Esophagus (tissue), 2 donors: ENCODE measurements around the gene FMNL2. TPM values are rescaled to one million over a fixed set of nuclear protein-coding genes. Genes with fewer than 3 reads are reported as not detected.

ENCODE experiments used
- H3K27ac ChIP-seq, 2 donors: one replicate each; pipeline ENCODE4 v1.5.1; 2013; ENCODE audit warnings: low read depth in 2 of 2, mild to moderate bottlenecking in 2 of 2, inconsistent platforms in 1 of 2, low read length in 1 of 2, moderate library complexity in 1 of 2
- H3K27me3 ChIP-seq, 2 donors: one replicate each; pipeline ENCODE4 v1.6.1; 2013; ENCODE audit warnings: low read length in 2 of 2, control low read depth in 1 of 2, mild to moderate bottlenecking in 1 of 2; ENCODE audit not compliant: insufficient read depth in 2 of 2, control insufficient read depth in 1 of 2
- H3K36me3 ChIP-seq, 2 donors: one replicate each; pipeline ENCODE4 v1.6.1; 2013; ENCODE audit warnings: low read length in 1 of 2; ENCODE audit not compliant: control insufficient read depth in 2 of 2, insufficient read depth in 2 of 2
- H3K4me1 ChIP-seq, 2 donors: one replicate each; pipeline ENCODE4 v1.6.1; 2013; ENCODE audit warnings: low read length in 1 of 2; ENCODE audit not compliant: control insufficient read depth in 2 of 2, insufficient read depth in 2 of 2
- H3K4me3 ChIP-seq, 2 donors: one replicate each; pipeline ENCODE4 v1.5.1; 2013; ENCODE audit warnings: low read length in 2 of 2, mild to moderate bottlenecking in 2 of 2, low read depth in 1 of 2, moderate library complexity in 1 of 2
- H3K9me3 ChIP-seq, 2 donors: one replicate each; pipeline ENCODE4 v1.6.1; 2013; ENCODE audit warnings: mild to moderate bottlenecking in 2 of 2, low read depth in 1 of 2, low read length in 1 of 2, moderate library complexity in 1 of 2; ENCODE audit not compliant: control insufficient read depth in 2 of 2, insufficient read depth in 1 of 2
- WGBS, 2 donors: extraction: QIAGEN DNeasy Blood & Tissue Kit; methylation state at CpG; one replicate each; pipeline ENCODE4 v1.1.7; 2013; 5-methylcytosine and 5-hydroxymethylcytosine counted together
- polyA plus RNA-seq, 2 donors: library from polyadenylated mRNA; stranded (reverse); fragments of 200-250 nt; gene quantifications; one replicate each; pipeline ENCODE4 v1.2.3, GENCODE V29; 2013
- donor health status: healthy with polysubstance abuse.
- donor health status: Bipolar disorder and iron deficiency.

Gene FMNL2
- polyA plus RNA-seq, 2 donors, result 4.2 to 5.3 TPM

DNA sequence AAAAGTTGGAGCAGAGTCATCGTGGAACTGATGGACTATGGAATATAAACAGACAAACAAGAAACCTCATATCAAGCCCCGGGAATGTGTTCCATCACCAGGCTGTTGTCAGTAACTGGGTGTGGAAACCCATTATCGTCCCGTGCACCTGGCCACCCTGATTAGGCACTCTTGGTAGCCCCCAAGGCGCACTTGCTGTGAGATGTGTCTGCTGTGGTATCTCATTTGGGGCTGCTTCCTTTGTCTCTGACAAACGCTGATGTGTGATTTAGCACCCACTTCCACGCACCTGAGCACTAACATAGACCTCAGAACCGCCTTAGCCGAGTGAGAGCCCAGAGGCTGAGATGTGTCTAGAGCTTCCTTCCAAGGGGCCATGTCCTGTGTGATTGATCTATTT, 286.0 kb downstream of the FMNL2 start:
- Histone ChIP-seq H3K4me3 (no peak overlapping the region), H3K4me1 (no peaks in the 10 kb centered on the region), H3K36me3 (no peaks in the 10 kb centered on the region), H3K9me3 (no peaks in the 10 kb centered on the region), H3K27ac (no peak overlapping the region), H3K27me3 (no peaks in the 10 kb centered on the region)
- 94 to 96% methylated on average over 9 of the region's 9 CpGs for WGBS, 2 donors

DNA sequence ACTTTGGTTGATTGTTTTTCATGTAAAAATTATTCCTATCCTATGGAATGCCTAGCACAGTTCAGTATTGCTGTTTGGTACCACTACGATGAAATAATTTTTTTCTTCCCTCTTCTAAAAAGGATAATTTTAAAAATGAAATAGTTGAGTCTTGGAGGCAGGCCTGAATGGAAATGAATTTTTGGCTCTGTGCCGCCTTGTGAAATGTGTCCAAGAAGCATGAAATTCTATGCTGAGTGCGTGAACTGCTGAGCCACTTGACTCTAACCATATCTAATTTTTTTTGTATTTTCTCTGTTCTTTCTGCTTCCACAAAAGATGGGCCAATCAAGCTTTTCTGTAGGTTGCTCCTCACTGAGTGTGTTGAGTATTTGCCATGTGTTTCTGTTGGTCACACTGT, 287.2 kb downstream of the FMNL2 start:
- Histone ChIP-seq H3K4me1 (no peaks in the 10 kb centered on the region), H3K36me3 (no peaks in the 10 kb centered on the region), H3K9me3 (no peaks in the 10 kb centered on the region), H3K27ac (no peak overlapping the region), H3K4me3 (no peak overlapping the region), H3K27me3 (no peaks in the 10 kb centered on the region)
- WGBS, 2 donors, result 79 to 80% methylated on average over 3 of the region's 3 CpGs

GRCh38 chr2:152623076-152623740, 288.2 kb downstream of the FMNL2 start:
- 67 to 72% methylated on average over 13 of the region's 13 CpGs for WGBS, 2 donors
- no peaks in the 10 kb centered on the region for H3K27me3 ChIP-seq
- no peak overlapping the region for H3K4me3 ChIP-seq
- H3K4me1 ChIP-seq, result no peaks in the 10 kb centered on the region
- H3K9me3 ChIP-seq, result no peaks in the 10 kb centered on the region
- H3K36me3 ChIP-seq, result no peaks in the 10 kb centered on the region
- H3K27ac ChIP-seq, result no peak overlapping the region

DNA sequence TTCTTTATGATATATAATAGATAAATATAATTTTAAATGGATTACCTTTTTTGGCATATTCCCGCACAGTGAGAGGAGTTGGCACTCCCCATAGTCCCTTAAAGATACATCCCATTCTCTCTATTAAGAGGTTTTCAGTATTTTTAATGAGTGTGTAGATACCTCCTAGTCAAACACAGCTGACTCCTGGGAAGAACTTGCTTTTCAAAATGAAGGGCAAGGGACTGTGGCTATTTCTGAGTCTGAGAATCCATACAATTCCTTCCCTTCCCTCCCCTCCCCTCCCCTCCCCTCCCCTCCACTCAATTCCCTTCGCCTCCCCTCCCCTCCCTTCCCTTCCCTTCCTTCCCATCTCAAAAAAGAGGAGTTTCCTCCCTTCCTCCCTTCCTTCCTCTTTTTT, 288.8 kb downstream of the FMNL2 start:
- Histone ChIP-seq H3K27ac (no peak overlapping the region), H3K4me3 (no peak overlapping the region), H3K27me3 (no peaks in the 10 kb centered on the region), H3K36me3 (no peaks in the 10 kb centered on the region), H3K4me1 (no peaks in the 10 kb centered on the region), H3K9me3 (no peaks in the 10 kb centered on the region)
- WGBS, 2 donors, result 81 to 93% methylated on average over 1 of the region's 2 CpGs

GRCh38 chr2:152624805-152625204, 289.8 kb downstream of the FMNL2 start:
- H3K4me3 ChIP-seq, result no peak overlapping the region
- no peak overlapping the region for H3K27ac ChIP-seq
- H3K4me1 ChIP-seq, result no peaks in the 10 kb centered on the region
- peaks cover 0 to 2% of the 10 kb centered on the region in 2 donors for H3K36me3 ChIP-seq
- no peaks in the 10 kb centered on the region for H3K9me3 ChIP-seq
- no peaks in the 10 kb centered on the region for H3K27me3 ChIP-seq
- WGBS, 2 donors, result 76 to 84% methylated on average over 3 of the region's 3 CpGs

DNA sequence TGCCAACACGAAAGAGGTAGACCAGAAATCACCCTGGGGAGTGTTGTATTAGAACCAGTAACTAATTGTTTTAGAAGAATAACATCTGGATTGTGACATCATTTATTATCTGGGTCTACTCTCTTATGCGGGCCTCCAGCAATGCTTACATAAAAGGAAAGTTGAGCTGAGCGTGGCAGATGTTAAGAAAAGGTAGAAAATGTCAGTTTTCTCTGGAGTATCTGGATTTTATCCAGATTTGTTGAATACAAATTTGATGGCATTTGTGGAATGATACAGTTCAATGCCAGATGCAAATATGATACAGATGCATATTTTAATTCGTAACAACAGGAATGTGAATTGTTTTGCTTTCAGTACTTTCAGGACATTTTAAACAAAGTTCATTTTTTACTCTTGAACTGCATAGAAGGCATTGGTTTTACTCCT, 292.0 kb downstream of the FMNL2 start:
- Histone ChIP-seq H3K27ac (no peak overlapping the region), H3K9me3 (no peaks in the 10 kb centered on the region), H3K27me3 (no peaks in the 10 kb centered on the region), H3K36me3 (peaks cover 0 to 2% of the 10 kb centered on the region in 2 donors), H3K4me1 (no peaks in the 10 kb centered on the region), H3K4me3 (no peak overlapping the region)
- 52% methylated on average over 4 of the region's 4 CpGs for WGBS, 2 donors

DNA sequence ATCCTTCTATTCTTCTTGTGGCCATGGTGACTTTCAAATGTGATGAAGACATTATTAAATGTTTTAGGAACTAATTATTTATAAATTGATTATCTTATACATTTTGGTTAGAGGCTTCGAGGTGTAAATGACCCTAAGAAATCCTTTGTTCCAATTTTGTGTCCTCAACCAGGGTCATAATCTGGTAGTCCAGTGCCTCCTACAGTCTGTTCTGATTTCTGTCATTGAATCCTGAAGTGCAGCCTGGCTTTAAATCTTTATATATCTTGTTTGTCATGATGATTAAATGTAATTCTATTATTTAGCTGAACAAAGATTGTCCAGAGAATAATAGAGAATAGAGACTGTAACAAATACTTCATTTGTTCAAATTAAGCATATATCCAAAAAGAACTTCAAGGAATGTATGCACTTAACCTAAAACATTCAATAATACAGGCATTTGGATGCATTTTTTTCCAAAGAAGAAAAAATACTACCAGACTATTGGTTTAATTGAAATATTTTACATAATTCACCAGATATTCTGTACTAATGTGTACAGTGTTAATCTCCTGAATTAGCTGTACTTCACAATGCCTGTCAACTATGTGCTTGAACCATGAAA, 292.5 kb downstream of the FMNL2 start:
- no peaks in the 10 kb centered on the region for H3K27me3 ChIP-seq
- WGBS, 2 donors, result 3 to 9% methylated on average over 1 of the region's 1 CpG

GRCh38 chr2:152629202-152629601, 294.2 kb downstream of the FMNL2 start:
- no peaks in the 10 kb centered on the region for H3K27me3 ChIP-seq
- no peaks in the 10 kb centered on the region for H3K9me3 ChIP-seq
- no peak overlapping the region for H3K27ac ChIP-seq
- H3K4me3 ChIP-seq, result no peak overlapping the region
- H3K36me3 ChIP-seq, result peaks cover 0 to 2% of the 10 kb centered on the region in 2 donors
- 71 to 78% methylated on average over 1 of the region's 1 CpG for WGBS, 2 donors
- H3K4me1 ChIP-seq, result no peaks in the 10 kb centered on the region

More for the DNA sequence above, 292.5 kb downstream of the FMNL2 start:
- H3K4me1 ChIP-seq, result no peaks in the 10 kb centered on the region
- H3K9me3 ChIP-seq, result no peaks in the 10 kb centered on the region
- H3K4me3 ChIP-seq, result no peak overlapping the region
- peaks cover 0 to 2% of the 10 kb centered on the region in 2 donors for H3K36me3 ChIP-seq
- H3K27ac ChIP-seq, result no peak overlapping the region

DNA sequence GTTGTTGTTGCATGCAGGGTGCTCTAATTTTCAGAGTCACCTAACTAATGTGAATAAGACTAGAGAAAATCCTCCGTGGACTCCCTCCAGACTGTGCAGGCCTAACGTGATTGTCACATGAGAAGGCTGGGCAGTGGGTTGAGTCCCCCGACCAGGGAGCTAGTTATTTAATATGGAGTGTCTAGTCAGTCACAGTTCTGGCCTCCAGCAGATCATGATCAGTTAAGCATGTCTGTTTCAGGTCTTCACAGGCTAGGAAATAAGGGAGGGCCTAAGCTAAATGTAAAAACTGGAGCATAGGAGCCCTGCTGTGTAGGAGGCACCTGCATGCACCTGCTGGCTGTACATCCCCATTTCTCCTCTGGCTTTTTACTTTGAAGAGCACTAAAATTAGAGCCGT, 295.5 kb downstream of the FMNL2 start:
- Histone ChIP-seq H3K27ac (no peak overlapping the region), H3K4me3 (no peak overlapping the region), H3K4me1 (no peaks in the 10 kb centered on the region), H3K36me3 (peaks cover 0 to 2% of the 10 kb centered on the region in 2 donors), H3K27me3 (no peaks in the 10 kb centered on the region), H3K9me3 (no peaks in the 10 kb centered on the region)
- 86 to 91% methylated on average over 4 of the region's 4 CpGs for WGBS, 2 donors

GRCh38 chr2:152632736-152633135, 297.8 kb downstream of the FMNL2 start:
- H3K27ac ChIP-seq, result no peak overlapping the region
- WGBS, 2 donors, result 92 to 94% methylated on average over 3 of the region's 3 CpGs
- H3K36me3 ChIP-seq, result peaks cover 0 to 2% of the 10 kb centered on the region in 2 donors
- H3K4me1 ChIP-seq, result no peaks in the 10 kb centered on the region
- H3K27me3 ChIP-seq, result no peaks in the 10 kb centered on the region
- no peaks in the 10 kb centered on the region for H3K9me3 ChIP-seq
- no peak overlapping the region for H3K4me3 ChIP-seq
